NB4 (cell line): Measurements from ENCODE around the gene RHBDD2.
"Not testable (repeated sequence)": the region's sequence is repeated elsewhere in the genome, so short reads cannot be mapped to it uniquely, and the experiment has no call there.

ENCODE experiments used
- DNase-seq: peaks from one replicate; pipeline ENCODE4 v3.0.0; 2010; ENCODE audit warnings: low read depth
- H3K4me3 ChIP-seq: one replicate; pipeline ENCODE4 v1.5.1; 2011; ENCODE audit warnings: mild to moderate bottlenecking, low read depth, low read length, moderate library complexity
- CTCF ChIP-seq: IDR thresholded peaks from one replicate; pipeline ENCODE4 v1.5.1; 2012; ENCODE audit warnings: low read depth, low read length
- MAX ChIP-seq: IDR thresholded peaks from 2 replicates; pipeline ENCODE4 v1.6.1; 2011; ENCODE audit warnings: low read depth, low read length
- MYC ChIP-seq: IDR thresholded peaks from 2 replicates; pipeline ENCODE4 v1.6.1; 2011; ENCODE audit warnings: low read depth, low read length
- POLR2A ChIP-seq: IDR thresholded peaks from 2 replicates; pipeline ENCODE4 v1.6.1; 2011; ENCODE audit warnings: mild to moderate bottlenecking; ENCODE audit not compliant: insufficient read length; ENCODE audit errors: extremely low read depth

RHBDD2 gene

GRCh38 chr7:75876126-75876881 lies 2.5 kb upstream of the RHBDD2 start:
- TF ChIP-seq MYC = no peak
- no peak overlapping the region for H3K4me3 ChIP-seq
- peak; percentile 64 for DNase-seq

GRCh38 chr7:75878312-75878768 lies 494 bp upstream of the RHBDD2 start:
- H3K4me3 ChIP-seq = peak overlapping the region; percentile 37
- TF ChIP-seq MAX = no peak
- no peak for TF ChIP-seq POLR2A
- no peak for TF ChIP-seq CTCF
- no peak for TF ChIP-seq MYC
- no peak for DNase-seq

GRCh38 chr7:75879771-75880184 lies 944 bp downstream of the RHBDD2 start:
- DNase-seq = peak; percentile 55
- peak overlapping the region; percentile 77 for H3K4me3 ChIP-seq
- TF ChIP-seq CTCF = no peak
- TF ChIP-seq MAX = no peak
- TF ChIP-seq MYC = no peak
- no peak for TF ChIP-seq POLR2A

- TF ChIP-seq MYC = no peak
- TF ChIP-seq MAX = no peak
- TF ChIP-seq CTCF = no peak
- no peak for TF ChIP-seq POLR2A
- DNase-seq = no peak
- H3K4me3 ChIP-seq = peak overlapping the region; percentile 77
Observed at GRCh38 chr7:75880242-75880641, 1.4 kb downstream of the RHBDD2 start.

GRCh38 chr7:75881436-75882095 lies 2.7 kb downstream of the RHBDD2 start:
- no peak overlapping the region for H3K4me3 ChIP-seq
- no peak for TF ChIP-seq MYC
- no peak for DNase-seq

- not testable (repeated sequence) for H3K4me3 ChIP-seq, DNase-seq
Observed at GRCh38 chr7:75883265-75883824, 4.5 kb downstream of the RHBDD2 start.

- no peak for TF ChIP-seq POLR2A
- TF ChIP-seq MYC = no peak
- no peak for TF ChIP-seq CTCF
- no peak for TF ChIP-seq MAX
- DNase-seq = no peak
- H3K4me3 ChIP-seq = no peak overlapping the region
Observed at GRCh38 chr7:75884476-75884875, 5.6 kb downstream of the RHBDD2 start.
